Measurements from ENCODE around the gene ALK. TPM values are rescaled to one million over a fixed set of nuclear protein-coding genes. Genes with fewer than 3 reads are reported as not detected.

The ALK gene
- polyA plus RNA-seq, 2 donors: 0.04 to 0.05 TPM

GRCh38 chr2:29388071-29388470, 533.3 kb downstream of the ALK start:
- H3K36me3 ChIP-seq (ENCODE audit: control insufficient read depth in 2 of 2, insufficient read depth in 2 of 2, low read length in 1 of 2): no peaks in the 10 kb centered on the region
- no peaks in the 10 kb centered on the region for H3K4me1 ChIP-seq (ENCODE audit: control insufficient read depth in 2 of 2, insufficient read depth in 2 of 2, low read length in 1 of 2)
- no peaks in the 10 kb centered on the region for H3K9me3 ChIP-seq (ENCODE audit: control insufficient read depth in 2 of 2, insufficient read depth in 1 of 2, low read depth in 1 of 2, low read length in 1 of 2)
- 71 to 79% methylated on average over 2 of the region's 2 CpGs for WGBS, 2 donors
- no peak overlapping the region for H3K27ac ChIP-seq (ENCODE audit: low read depth in 2 of 2, low read length in 1 of 2)
- H3K4me3 ChIP-seq (ENCODE audit: low read depth in 1 of 2, low read length in 2 of 2): no peak overlapping the region
- no peaks in the 10 kb centered on the region for H3K27me3 ChIP-seq (ENCODE audit: control insufficient read depth in 1 of 2, insufficient read depth in 2 of 2, low read length in 2 of 2)

- WGBS, 2 donors: 78 to 81% methylated on average over 2 of the region's 2 CpGs
- no peak overlapping the region for H3K4me3 ChIP-seq (ENCODE audit: low read depth in 1 of 2, low read length in 2 of 2)
- H3K9me3 ChIP-seq (ENCODE audit: control insufficient read depth in 2 of 2, insufficient read depth in 1 of 2, low read depth in 1 of 2, low read length in 1 of 2): no peaks in the 10 kb centered on the region
These were observed 538.9 kb downstream of the ALK start for GRCh38 chr2:29382486-29382885.

GRCh38 chr2:29377788-29378187, 543.6 kb downstream of the ALK start:
- 84 to 86% methylated on average over 1 of the region's 1 CpG for WGBS, 2 donors
- H3K27ac ChIP-seq (ENCODE audit: low read depth in 2 of 2, low read length in 1 of 2): no peak overlapping the region
- H3K4me3 ChIP-seq (ENCODE audit: low read depth in 1 of 2, low read length in 2 of 2): no peak overlapping the region

More at GRCh38 chr2:29382486-29382885, 538.9 kb downstream of the ALK start:
- no peaks in the 10 kb centered on the region for H3K36me3 ChIP-seq (ENCODE audit: control insufficient read depth in 2 of 2, insufficient read depth in 2 of 2, low read length in 1 of 2)
- no peak overlapping the region for H3K27ac ChIP-seq (ENCODE audit: low read depth in 2 of 2, low read length in 1 of 2)
- H3K4me1 ChIP-seq (ENCODE audit: control insufficient read depth in 2 of 2, insufficient read depth in 2 of 2, low read length in 1 of 2): no peaks in the 10 kb centered on the region
- H3K27me3 ChIP-seq (ENCODE audit: control insufficient read depth in 1 of 2, insufficient read depth in 2 of 2, low read length in 2 of 2): no peaks in the 10 kb centered on the region

GRCh38 chr2:29376541-29376940, 544.8 kb downstream of the ALK start:
- no peak overlapping the region for H3K27ac ChIP-seq (ENCODE audit: low read depth in 2 of 2, low read length in 1 of 2)
- H3K36me3 ChIP-seq (ENCODE audit: control insufficient read depth in 2 of 2, insufficient read depth in 2 of 2, low read length in 1 of 2): no peaks in the 10 kb centered on the region
- H3K9me3 ChIP-seq (ENCODE audit: control insufficient read depth in 2 of 2, insufficient read depth in 1 of 2, low read depth in 1 of 2, low read length in 1 of 2): no peaks in the 10 kb centered on the region
- H3K4me1 ChIP-seq (ENCODE audit: control insufficient read depth in 2 of 2, insufficient read depth in 2 of 2, low read length in 1 of 2): no peaks in the 10 kb centered on the region
- no peaks in the 10 kb centered on the region for H3K27me3 ChIP-seq (ENCODE audit: control insufficient read depth in 1 of 2, insufficient read depth in 2 of 2, low read length in 2 of 2)
- no peak overlapping the region for H3K4me3 ChIP-seq (ENCODE audit: low read depth in 1 of 2, low read length in 2 of 2)
- WGBS, 2 donors: 78 to 81% methylated on average over 2 of the region's 2 CpGs

More at GRCh38 chr2:29377788-29378187, 543.6 kb downstream of the ALK start:
- H3K4me1 ChIP-seq (ENCODE audit: control insufficient read depth in 2 of 2, insufficient read depth in 2 of 2, low read length in 1 of 2): no peaks in the 10 kb centered on the region
- no peaks in the 10 kb centered on the region for H3K9me3 ChIP-seq (ENCODE audit: control insufficient read depth in 2 of 2, insufficient read depth in 1 of 2, low read depth in 1 of 2, low read length in 1 of 2)
- no peaks in the 10 kb centered on the region for H3K36me3 ChIP-seq (ENCODE audit: control insufficient read depth in 2 of 2, insufficient read depth in 2 of 2, low read length in 1 of 2)
- H3K27me3 ChIP-seq (ENCODE audit: control insufficient read depth in 1 of 2, insufficient read depth in 2 of 2, low read length in 2 of 2): no peaks in the 10 kb centered on the region

GRCh38 chr2:29375843-29376242, 545.5 kb downstream of the ALK start:
- H3K4me1 ChIP-seq (ENCODE audit: control insufficient read depth in 2 of 2, insufficient read depth in 2 of 2, low read length in 1 of 2): no peaks in the 10 kb centered on the region
- H3K4me3 ChIP-seq (ENCODE audit: low read depth in 1 of 2, low read length in 2 of 2): no peak overlapping the region
- no peaks in the 10 kb centered on the region for H3K9me3 ChIP-seq (ENCODE audit: control insufficient read depth in 2 of 2, insufficient read depth in 1 of 2, low read depth in 1 of 2, low read length in 1 of 2)
- H3K27ac ChIP-seq (ENCODE audit: low read depth in 2 of 2, low read length in 1 of 2): no peak overlapping the region
- H3K36me3 ChIP-seq (ENCODE audit: control insufficient read depth in 2 of 2, insufficient read depth in 2 of 2, low read length in 1 of 2): no peaks in the 10 kb centered on the region
- 76 to 89% methylated on average over 3 of the region's 3 CpGs for WGBS, 2 donors
- no peaks in the 10 kb centered on the region for H3K27me3 ChIP-seq (ENCODE audit: control insufficient read depth in 1 of 2, insufficient read depth in 2 of 2, low read length in 2 of 2)

GRCh38 chr2:29374823-29375222, 546.6 kb downstream of the ALK start:
- WGBS, 2 donors: 60 to 67% methylated on average over 5 of the region's 5 CpGs
- Histone ChIP-seq H3K4me3 (ENCODE audit: low read depth in 1 of 2, low read length in 2 of 2) (no peak overlapping the region), H3K4me1 (ENCODE audit: control insufficient read depth in 2 of 2, insufficient read depth in 2 of 2, low read length in 1 of 2) (no peaks in the 10 kb centered on the region)

GRCh38 chr2:29373870-29374269, 547.5 kb downstream of the ALK start:
- Histone ChIP-seq H3K27ac (ENCODE audit: low read depth in 2 of 2, low read length in 1 of 2) (no peak overlapping the region), H3K9me3 (ENCODE audit: control insufficient read depth in 2 of 2, insufficient read depth in 1 of 2, low read depth in 1 of 2, low read length in 1 of 2) (no peaks in the 10 kb centered on the region), H3K36me3 (ENCODE audit: control insufficient read depth in 2 of 2, insufficient read depth in 2 of 2, low read length in 1 of 2) (no peaks in the 10 kb centered on the region), H3K4me1 (ENCODE audit: control insufficient read depth in 2 of 2, insufficient read depth in 2 of 2, low read length in 1 of 2) (no peaks in the 10 kb centered on the region), H3K27me3 (ENCODE audit: control insufficient read depth in 1 of 2, insufficient read depth in 2 of 2, low read length in 2 of 2) (no peaks in the 10 kb centered on the region), H3K4me3 (ENCODE audit: low read depth in 1 of 2, low read length in 2 of 2) (no peak overlapping the region)
- 88 to 90% methylated on average over 3 of the region's 3 CpGs for WGBS, 2 donors

More at GRCh38 chr2:29374823-29375222, 546.6 kb downstream of the ALK start:
- H3K27me3 ChIP-seq (ENCODE audit: control insufficient read depth in 1 of 2, insufficient read depth in 2 of 2, low read length in 2 of 2): no peaks in the 10 kb centered on the region
- H3K36me3 ChIP-seq (ENCODE audit: control insufficient read depth in 2 of 2, insufficient read depth in 2 of 2, low read length in 1 of 2): no peaks in the 10 kb centered on the region
- no peak overlapping the region for H3K27ac ChIP-seq (ENCODE audit: low read depth in 2 of 2, low read length in 1 of 2)
- H3K9me3 ChIP-seq (ENCODE audit: control insufficient read depth in 2 of 2, insufficient read depth in 1 of 2, low read depth in 1 of 2, low read length in 1 of 2): no peaks in the 10 kb centered on the region

GRCh38 chr2:29372185-29372584, 549.2 kb downstream of the ALK start:
- Histone ChIP-seq H3K27ac (ENCODE audit: low read depth in 2 of 2, low read length in 1 of 2) (no peak overlapping the region), H3K9me3 (ENCODE audit: control insufficient read depth in 2 of 2, insufficient read depth in 1 of 2, low read depth in 1 of 2, low read length in 1 of 2) (no peaks in the 10 kb centered on the region), H3K4me1 (ENCODE audit: control insufficient read depth in 2 of 2, insufficient read depth in 2 of 2, low read length in 1 of 2) (no peaks in the 10 kb centered on the region), H3K4me3 (ENCODE audit: low read depth in 1 of 2, low read length in 2 of 2) (no peak overlapping the region), H3K27me3 (ENCODE audit: control insufficient read depth in 1 of 2, insufficient read depth in 2 of 2, low read length in 2 of 2) (no peaks in the 10 kb centered on the region), H3K36me3 (ENCODE audit: control insufficient read depth in 2 of 2, insufficient read depth in 2 of 2, low read length in 1 of 2) (no peaks in the 10 kb centered on the region)
- 70 to 71% methylated on average over 2 of the region's 2 CpGs for WGBS, 2 donors

GRCh38 chr2:29370581-29371125, 550.7 kb downstream of the ALK start:
- Histone ChIP-seq H3K27ac (ENCODE audit: low read depth in 2 of 2, low read length in 1 of 2) (no peak overlapping the region), H3K9me3 (ENCODE audit: control insufficient read depth in 2 of 2, insufficient read depth in 1 of 2, low read depth in 1 of 2, low read length in 1 of 2) (no peaks in the 10 kb centered on the region), H3K27me3 (ENCODE audit: control insufficient read depth in 1 of 2, insufficient read depth in 2 of 2, low read length in 2 of 2) (no peaks in the 10 kb centered on the region), H3K36me3 (ENCODE audit: control insufficient read depth in 2 of 2, insufficient read depth in 2 of 2, low read length in 1 of 2) (no peaks in the 10 kb centered on the region), H3K4me3 (ENCODE audit: low read depth in 1 of 2, low read length in 2 of 2) (no peak overlapping the region), H3K4me1 (ENCODE audit: control insufficient read depth in 2 of 2, insufficient read depth in 2 of 2, low read length in 1 of 2) (no peaks in the 10 kb centered on the region)
- 56 to 67% methylated on average over 5 of the region's 5 CpGs for WGBS, 2 donors

- Histone ChIP-seq H3K4me3 (ENCODE audit: low read depth in 1 of 2, low read length in 2 of 2) (no peak overlapping the region), H3K27me3 (ENCODE audit: control insufficient read depth in 1 of 2, insufficient read depth in 2 of 2, low read length in 2 of 2) (no peaks in the 10 kb centered on the region), H3K27ac (ENCODE audit: low read depth in 2 of 2, low read length in 1 of 2) (no peak overlapping the region), H3K4me1 (ENCODE audit: control insufficient read depth in 2 of 2, insufficient read depth in 2 of 2, low read length in 1 of 2) (no peaks in the 10 kb centered on the region), H3K9me3 (ENCODE audit: control insufficient read depth in 2 of 2, insufficient read depth in 1 of 2, low read depth in 1 of 2, low read length in 1 of 2) (no peaks in the 10 kb centered on the region), H3K36me3 (ENCODE audit: control insufficient read depth in 2 of 2, insufficient read depth in 2 of 2, low read length in 1 of 2) (no peaks in the 10 kb centered on the region)
- WGBS, 2 donors: 54 to 63% methylated on average over 4 of the region's 4 CpGs
These were observed 551.2 kb downstream of the ALK start for GRCh38 chr2:29370173-29370572.

Measured in esophagus (tissue), 2 donors.